ENCODE measurements around the gene KPNA6. TPM values are rescaled to one million over a fixed set of nuclear protein-coding genes. Genes with fewer than 3 reads are reported as not detected.
A peak's percentile ranks its signal among the peaks of the same experiment; 100 is the strongest.

Gene KPNA6
- total and polyA plus RNA-seq, 9 of the 15 experiments (the other 6 are each of a cell fraction or from before 2014, with no cell fraction given): 20.1 to 54.6 (median 32.2) TPM

DNA sequence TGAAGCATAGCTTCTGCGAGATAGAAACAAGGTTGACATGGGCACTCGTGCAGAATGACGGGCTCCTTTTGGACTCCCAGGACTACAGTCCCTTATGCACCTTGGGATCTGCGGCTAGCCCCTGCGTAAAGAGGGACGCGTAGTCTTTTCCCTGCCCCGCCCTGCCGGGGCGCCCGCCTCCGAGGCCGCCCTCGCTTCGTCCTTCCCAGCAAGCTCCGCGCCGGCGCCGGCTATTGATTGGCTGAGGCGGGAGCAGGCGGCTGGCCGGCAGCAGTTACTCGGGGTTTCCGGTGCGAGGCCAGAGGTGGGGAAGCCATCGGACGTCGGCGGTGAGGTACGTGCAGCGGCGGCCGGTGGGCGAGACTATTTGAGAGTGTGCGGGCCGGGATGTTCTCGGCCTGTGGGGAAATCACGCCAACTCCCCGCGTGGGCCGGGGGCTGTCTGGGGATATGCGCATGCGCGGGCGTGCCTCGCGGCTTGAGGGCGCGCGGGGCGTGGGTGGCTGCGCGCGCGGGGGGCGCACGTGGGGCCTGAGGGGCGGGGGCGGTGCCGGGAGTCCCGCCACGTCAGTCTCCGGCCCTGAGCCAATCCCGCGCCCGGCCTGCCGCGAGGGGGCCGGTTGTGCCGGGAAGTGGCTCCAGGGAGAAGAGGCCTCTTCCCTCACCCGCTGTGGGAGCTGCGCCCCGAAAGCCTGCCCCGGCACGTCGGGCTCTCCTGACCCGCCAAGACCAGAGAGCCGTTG is 71.8 kb downstream of the KPNA6 start, which contains the start of gene TXLNA (continued):
- no peak for TF ChIP-seq CBX2 (IDR thresholded peaks at IDR 0.05; ENCODE audit: insufficient read depth, low read length, poor library complexity, severe bottlenecking)
- no peak for TF ChIP-seq ZNF140 (CRISPR knock-in tag; IDR thresholded peaks at IDR 0.05)
- TF ChIP-seq GABPB1 (CRISPR knock-in tag; IDR thresholded peaks at IDR 0.05): peak; percentile 93
- 0 out of 2 replicates have a peak, but pooled peaks have one; percentile 66 for TF ChIP-seq NR2F6 (CRISPR knock-in tag; IDR thresholded peaks at IDR 0.05)
- peak; percentile 18 to 82; a peak in 1 of 4 replicates for TF ChIP-seq TEAD1 (CRISPR knock-in tag; IDR thresholded peaks at IDR 0.05)
- TF ChIP-seq RCOR1 (IDR thresholded peaks at IDR 0.05; ENCODE audit: borderline replicate concordance in 1 of 2, low read depth in 2 of 2, low read length in 2 of 2): no peak
- TF ChIP-seq KAT2B (IDR thresholded peaks at IDR 0.05; ENCODE audit: low read depth, low read length): no peak
- peak; percentile 65; the same call in 1 of the 2 replicates for TF ChIP-seq ZBTB17 (CRISPR knock-in tag; IDR thresholded peaks at IDR 0.05)
- peak in 1 of 2 experiments; percentile 44; a peak in 1 of 4 replicates for TF ChIP-seq BCLAF1 (IDR thresholded peaks at IDR 0.05; ENCODE audit: borderline replicate concordance in 1 of 2, control insufficient read depth in 1 of 2, low read depth in 2 of 2, low read length in 1 of 2)
- no peak for TF ChIP-seq ZKSCAN3 (CRISPR knock-in tag; IDR thresholded peaks at IDR 0.05)
- TF ChIP-seq TSC22D4 (tag; IDR thresholded peaks at IDR 0.05): no peak
- peak; percentile 40; the same call in 1 of the 2 replicates for TF ChIP-seq SOX6 (IDR thresholded peaks at IDR 0.05)
- TF ChIP-seq ZNF165 (CRISPR knock-in tag; IDR thresholded peaks at IDR 0.05; ENCODE audit: borderline replicate concordance): no peak
- no peak for TF ChIP-seq RAD21 (CRISPR knock-in tag; conservative IDR thresholded peaks at IDR 0.05 in 1 of 2, IDR thresholded peaks at IDR 0.05 in 1 of 2)
- peak; percentile 58 to 75; a peak in 2 of 4 replicates for TF ChIP-seq NONO (IDR thresholded peaks at IDR 0.05; ENCODE audit: low read depth in 2 of 2, low read length in 1 of 2)
- peak in 1 of 2 experiments; percentile 44; a peak in 1 of 4 replicates for TF ChIP-seq KDM4B (IDR thresholded peaks at IDR 0.05; ENCODE audit: borderline replicate concordance in 2 of 2, low read depth in 1 of 2)
- peak; percentile 73 for TF ChIP-seq ZFX (CRISPR knock-in tag; IDR thresholded peaks at IDR 0.05)
- TF ChIP-seq L3MBTL2 (IDR thresholded peaks at IDR 0.05): peak; percentile 100
- TF ChIP-seq ZBED1 (IDR thresholded peaks at IDR 0.05): no peak
- no peak for TF ChIP-seq JUNB (CRISPR knock-in tag; conservative IDR thresholded peaks at IDR 0.05)
- TF ChIP-seq, protein P1, sequence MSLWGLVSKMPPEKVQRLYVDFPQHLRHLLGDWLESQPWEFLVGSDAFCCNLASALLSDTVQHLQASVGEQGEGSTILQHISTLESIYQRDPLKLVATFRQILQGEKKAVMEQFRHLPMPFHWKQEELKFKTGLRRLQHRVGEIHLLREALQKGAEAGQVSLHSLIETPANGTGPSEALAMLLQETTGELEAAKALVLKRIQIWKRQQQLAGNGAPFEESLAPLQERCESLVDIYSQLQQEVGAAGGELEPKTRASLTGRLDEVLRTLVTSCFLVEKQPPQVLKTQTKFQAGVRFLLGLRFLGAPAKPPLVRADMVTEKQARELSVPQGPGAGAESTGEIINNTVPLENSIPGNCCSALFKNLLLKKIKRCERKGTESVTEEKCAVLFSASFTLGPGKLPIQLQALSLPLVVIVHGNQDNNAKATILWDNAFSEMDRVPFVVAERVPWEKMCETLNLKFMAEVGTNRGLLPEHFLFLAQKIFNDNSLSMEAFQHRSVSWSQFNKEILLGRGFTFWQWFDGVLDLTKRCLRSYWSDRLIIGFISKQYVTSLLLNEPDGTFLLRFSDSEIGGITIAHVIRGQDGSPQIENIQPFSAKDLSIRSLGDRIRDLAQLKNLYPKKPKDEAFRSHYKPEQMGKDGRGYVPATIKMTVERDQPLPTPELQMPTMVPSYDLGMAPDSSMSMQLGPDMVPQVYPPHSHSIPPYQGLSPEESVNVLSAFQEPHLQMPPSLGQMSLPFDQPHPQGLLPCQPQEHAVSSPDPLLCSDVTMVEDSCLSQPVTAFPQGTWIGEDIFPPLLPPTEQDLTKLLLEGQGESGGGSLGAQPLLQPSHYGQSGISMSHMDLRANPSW (CRISPR knock-in tag; IDR thresholded peaks at IDR 0.05): peak; percentile 86
- no peak for TF ChIP-seq PCBP2 (IDR thresholded peaks at IDR 0.05; ENCODE audit: low read depth, low read length, poor library complexity, severe bottlenecking)
- TF ChIP-seq CXXC5 (CRISPR knock-in tag; IDR thresholded peaks at IDR 0.05): peak; percentile 95
